GM19395 (cell line): ENCODE measurements around the gene ORAI1.
"Not testable (repeated sequence)": the region's sequence is repeated elsewhere in the genome, so short reads cannot be mapped to it uniquely, and the experiment has no call there.

ENCODE experiments used
- ATAC-seq: cut with Tn5 transposase; IDR thresholded peaks from one replicate; pipeline ENCODE4 v1.9.1; 2021; ENCODE audit warnings: mild to moderate bottlenecking, moderate library complexity; ENCODE audit not compliant: unreplicated experiment

The ORAI1 gene

DNA sequence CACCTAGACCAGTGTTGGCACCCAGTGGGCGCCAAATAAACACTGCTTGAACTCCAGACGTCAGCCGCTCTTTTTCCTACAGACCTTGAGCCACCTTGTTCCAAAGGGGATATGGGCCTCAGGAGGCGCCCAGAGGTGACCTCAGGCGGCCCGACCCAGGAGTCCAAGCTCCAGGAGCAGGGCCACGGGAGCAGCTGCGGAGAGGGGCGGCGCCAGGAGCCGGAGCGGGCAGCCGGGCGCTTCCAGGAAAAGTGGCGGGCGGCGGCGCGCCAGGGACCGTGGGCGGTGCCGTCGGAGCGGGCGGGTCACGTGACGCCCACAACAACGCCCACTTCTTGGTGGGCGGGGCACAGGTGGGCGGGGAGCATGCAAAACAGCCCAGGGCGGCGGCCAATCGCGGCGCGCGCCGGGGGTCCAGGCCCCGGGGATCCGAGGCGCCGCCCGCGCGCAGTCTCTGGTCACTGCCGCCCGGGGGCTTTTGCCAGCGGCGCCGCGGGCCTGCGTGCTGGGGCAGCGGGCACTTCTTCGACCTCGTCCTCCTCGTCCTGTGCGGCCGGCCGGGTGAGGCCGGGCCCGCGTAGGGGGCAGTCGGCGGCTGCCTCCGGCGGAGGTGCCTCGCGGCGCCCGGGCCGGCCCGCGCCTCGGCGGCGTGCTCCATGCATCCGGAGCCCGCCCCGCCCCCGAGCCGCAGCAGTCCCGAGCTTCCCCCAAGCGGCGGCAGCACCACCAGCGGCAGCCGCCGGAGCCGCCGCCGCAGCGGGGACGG is at the start of gene ORAI1:
TSS of gene ORAI1 (plus strand) at position 444 of the 766 bp plus-strand sequence.
- ATAC-seq = peak; percentile 55

- ATAC-seq = no peak
These were observed 49.4 kb upstream of the ORAI1 start for GRCh38 chr12:121576851-121577391.

DNA sequence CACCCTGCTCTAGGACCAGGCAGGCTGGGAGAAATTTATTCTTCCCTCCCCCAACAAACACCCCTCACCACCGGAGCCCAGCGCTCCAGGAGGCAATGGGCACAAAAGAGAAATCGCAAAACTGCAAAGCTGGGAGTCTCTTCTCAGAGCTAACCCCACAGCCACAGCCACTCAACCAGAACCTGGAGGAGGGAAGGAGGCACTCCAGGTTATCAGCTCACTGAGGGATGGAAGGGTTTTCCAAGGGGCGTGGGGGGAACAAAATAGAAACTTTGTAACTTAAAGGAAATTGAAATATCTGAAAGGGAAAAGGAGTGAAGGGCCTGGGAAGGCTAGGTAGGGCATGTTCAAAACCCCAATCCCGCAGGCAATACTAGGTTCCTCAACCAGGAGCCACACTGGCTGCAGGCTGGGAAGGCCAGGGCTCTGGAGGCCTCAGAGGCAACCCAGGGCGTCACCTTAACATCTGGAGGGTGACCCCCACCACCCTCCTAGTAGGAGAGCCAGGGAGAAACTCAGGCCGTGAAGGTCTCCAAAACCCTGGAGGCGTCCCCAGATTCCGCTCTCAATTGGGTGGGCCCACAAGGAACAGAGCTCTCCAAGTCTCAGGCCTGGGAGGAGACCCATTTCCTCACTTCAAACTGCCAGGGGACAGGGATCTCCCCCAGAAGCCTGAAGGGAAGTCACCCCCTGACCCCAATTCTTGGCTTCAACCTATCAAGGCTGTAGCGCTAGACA is 48.7 kb upstream of the ORAI1 start:
- no peak for ATAC-seq

- no peak for ATAC-seq
These were observed 47.8 kb upstream of the ORAI1 start for GRCh38 chr12:121578230-121579189.

- ATAC-seq = no peak
These were observed 47.0 kb upstream of the ORAI1 start for GRCh38 chr12:121579190-121579791.

- peak; percentile 47 for ATAC-seq
These were observed 46.1 kb upstream of the ORAI1 start for GRCh38 chr12:121579981-121580868.

GRCh38 chr12:121580959-121581685 is 45.2 kb upstream of the ORAI1 start, which contains the start of gene KDM2B:
Gene KDM2B, minus strand, starts transcription at chr12:121581023. Its CDS starts 112 bp downstream, at chr12:121580911.
- ATAC-seq = no peak

DNA sequence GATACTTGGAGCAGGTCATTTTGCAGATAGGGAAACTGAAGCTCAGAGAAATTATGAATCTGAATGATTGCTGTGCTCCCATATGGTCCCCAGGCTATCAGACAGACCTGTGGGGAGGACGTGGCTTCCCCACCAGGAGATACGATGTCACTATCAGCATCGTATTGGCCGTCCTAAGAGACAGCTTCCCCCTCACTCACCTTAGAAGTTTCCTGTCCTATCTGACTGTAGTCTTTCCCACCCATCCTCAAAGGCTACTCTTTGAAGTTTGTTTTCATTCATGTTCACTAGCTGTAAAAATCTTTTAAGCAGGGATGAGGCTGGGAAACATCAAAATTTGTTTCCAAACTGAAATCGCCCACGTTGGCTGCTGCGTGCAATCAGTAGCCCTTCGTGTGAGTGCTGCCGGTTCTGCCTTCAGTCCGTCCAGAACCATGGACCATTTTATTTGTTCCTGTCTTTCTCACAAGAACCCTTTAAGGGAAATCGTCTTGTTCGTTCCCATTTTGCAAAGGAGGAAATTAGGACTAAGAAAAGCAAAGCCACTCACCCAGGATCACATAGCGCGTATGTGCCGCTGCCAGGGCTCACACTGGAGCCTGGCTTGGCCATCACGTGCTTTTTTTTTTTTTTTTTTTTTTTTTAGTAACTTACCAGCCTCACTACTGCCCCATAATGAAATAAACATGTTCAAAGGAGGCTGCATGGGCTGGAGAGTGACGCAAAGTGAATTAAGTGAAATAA is 44.5 kb upstream of the ORAI1 start:
- ATAC-seq = no peak

DNA sequence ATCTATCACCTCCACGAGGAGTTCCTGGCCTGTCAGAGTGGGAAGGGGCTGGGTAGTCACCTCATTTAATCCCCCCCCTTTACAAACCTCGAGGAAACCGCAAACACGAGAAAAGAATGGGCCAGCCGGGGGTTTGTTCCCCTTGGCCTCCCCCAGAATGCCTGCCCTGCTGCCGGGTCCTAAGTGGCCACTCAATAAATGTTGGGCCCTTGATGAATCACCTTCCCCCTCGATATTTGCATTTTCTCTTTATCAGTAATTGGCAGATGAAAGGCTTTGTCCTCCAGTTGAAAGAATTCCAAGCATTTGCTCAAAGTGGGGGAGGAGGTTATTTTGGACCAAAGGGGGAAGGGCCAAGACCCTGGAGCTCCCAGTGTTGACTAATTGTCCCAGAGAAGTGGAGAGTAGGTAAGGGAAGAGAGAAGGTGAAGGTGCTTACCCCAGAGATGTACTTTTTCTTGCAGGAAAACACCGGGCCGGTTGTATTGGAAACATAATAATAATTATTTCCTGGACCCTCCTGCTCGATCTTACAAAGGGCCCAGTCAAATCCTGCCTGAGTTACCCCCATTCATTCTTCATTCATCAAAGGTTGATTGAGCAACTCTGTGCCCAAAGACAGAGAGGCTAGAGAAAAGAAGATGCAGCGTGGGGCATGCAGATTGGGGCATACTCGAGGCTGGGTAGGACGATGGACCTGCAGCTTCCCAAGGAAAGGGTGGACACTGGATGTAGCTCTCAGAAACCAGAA is 43.6 kb upstream of the ORAI1 start:
- ATAC-seq = no peak

- ATAC-seq = not testable (repeated sequence)
These were observed 43.0 kb upstream of the ORAI1 start for GRCh38 chr12:121583334-121583661.

DNA sequence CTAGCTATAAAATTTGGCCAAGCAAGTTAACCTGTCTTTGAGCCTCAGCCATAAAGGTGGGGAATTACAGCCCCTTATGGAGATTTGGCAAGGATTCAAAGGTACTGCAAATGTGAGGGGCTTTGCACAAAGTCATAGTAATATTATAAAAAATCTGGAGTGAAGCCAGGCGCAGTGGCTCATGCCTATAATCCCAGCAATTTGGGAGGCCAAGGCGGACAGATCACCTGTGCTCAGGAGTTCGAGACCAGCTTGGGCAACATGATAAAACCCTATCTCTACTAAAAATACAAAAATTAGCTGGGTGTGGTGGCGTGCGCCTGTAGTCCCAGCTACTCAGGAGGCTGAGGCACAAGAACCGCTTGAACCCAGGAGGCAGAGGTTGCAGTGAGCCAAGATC is 41.4 kb upstream of the ORAI1 start:
- ATAC-seq = not testable (repeated sequence)

- peak; percentile 58 for ATAC-seq
These were observed 35.7 kb upstream of the ORAI1 start for GRCh38 chr12:121590476-121591143.

- no peak for ATAC-seq
These were observed 34.0 kb upstream of the ORAI1 start for GRCh38 chr12:121592320-121592719.

DNA sequence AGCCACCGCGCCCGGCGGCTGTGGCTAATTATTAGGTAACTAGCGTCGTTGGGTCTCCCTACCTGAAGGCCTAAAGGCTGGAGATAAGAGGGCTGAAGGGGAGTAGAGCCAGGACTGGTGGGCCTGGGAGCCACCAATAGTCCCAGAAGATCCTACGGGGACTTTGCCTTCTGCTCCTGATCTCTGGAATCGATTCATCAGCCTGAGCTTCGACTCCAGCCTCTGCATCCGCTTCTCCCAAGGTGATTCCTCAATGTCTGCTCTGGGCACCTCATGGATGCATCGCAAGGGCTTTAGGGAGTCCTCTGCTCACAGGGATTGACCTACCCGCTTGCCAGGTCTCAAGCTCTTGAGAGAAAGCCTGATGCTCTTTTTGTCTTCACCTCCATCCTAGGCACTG is 30.8 kb upstream of the ORAI1 start:
- no peak for ATAC-seq

DNA sequence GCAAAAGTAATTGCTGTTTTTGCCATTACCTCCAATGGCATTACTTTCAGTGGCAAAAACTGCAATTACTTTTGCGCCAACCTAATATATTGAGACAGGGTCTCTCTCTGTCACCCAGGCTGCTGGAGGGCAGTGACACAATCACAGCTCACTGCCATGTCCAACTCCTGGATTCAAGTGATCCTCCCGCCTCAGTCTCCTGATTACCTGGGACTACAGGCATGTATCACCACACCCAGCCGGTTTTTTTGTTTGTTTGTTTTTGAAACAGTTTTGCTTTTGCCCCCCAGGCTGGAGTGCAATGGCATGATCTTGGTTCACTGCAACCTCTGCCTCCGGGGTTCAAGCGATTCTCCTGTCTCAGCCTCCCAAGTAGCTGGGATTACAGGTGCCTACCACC is 29.8 kb upstream of the ORAI1 start:
- no peak for ATAC-seq

- no peak for ATAC-seq
These were observed 25.5 kb upstream of the ORAI1 start for GRCh38 chr12:121600702-121601336.
